Measurements from ENCODE around the gene LRRC15. TPM values are rescaled to one million over a fixed set of nuclear protein-coding genes. Genes with fewer than 3 reads are reported as not detected.

LRRC15 gene
- total RNA-seq, 2 donors from 2014 or later = 0.11 TPM; not detected in 1

DNA sequence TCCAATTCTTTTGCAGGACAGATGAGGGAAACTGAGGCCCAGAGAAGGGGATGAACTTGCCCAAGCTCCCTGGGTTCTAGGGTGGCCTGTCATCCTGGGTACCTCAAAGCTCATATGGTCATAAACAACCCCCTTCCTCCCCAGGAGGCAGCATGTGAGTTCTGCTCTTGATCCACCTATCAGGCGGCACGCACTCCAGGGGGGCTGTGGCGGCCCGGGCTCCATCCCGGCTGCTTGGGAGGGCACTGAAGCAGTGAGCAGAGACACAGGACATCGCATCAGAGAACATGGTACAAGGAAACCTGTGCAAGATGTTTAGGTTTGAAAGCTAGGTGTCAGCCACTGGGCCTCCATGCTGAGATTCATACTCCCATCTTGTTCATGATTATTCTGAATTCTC lies 52.6 kb downstream of the LRRC15 start:
- Mint-ChIP-seq H3K36me3 (ENCODE audit: low read depth) (peaks cover 10% of the 10 kb centered on the region), H3K27ac (no peak overlapping the region), H3K4me1 (peaks cover 28% of the 10 kb centered on the region), H3K27me3 (ENCODE audit: insufficient read depth) (peaks cover 31% of the 10 kb centered on the region), H3K4me3 (no peak overlapping the region), H3K9me3 (peaks cover 37% of the 10 kb centered on the region)
- H3K36me3 ChIP-seq (ENCODE audit: control insufficient read depth, insufficient read depth, low read length) = no peaks in the 10 kb centered on the region
- peaks cover 23% of the 10 kb centered on the region for H3K27me3 ChIP-seq (ENCODE audit: control insufficient read depth, insufficient read depth, low read length, poor library complexity, severe bottlenecking)
- no peak for DNase-seq
- H3K27ac ChIP-seq (ENCODE audit: low read depth, low read length) = no peak overlapping the region
- no peak overlapping the region for H3K4me3 ChIP-seq (ENCODE audit: low read length)
- TF ChIP-seq, protein P1, sequence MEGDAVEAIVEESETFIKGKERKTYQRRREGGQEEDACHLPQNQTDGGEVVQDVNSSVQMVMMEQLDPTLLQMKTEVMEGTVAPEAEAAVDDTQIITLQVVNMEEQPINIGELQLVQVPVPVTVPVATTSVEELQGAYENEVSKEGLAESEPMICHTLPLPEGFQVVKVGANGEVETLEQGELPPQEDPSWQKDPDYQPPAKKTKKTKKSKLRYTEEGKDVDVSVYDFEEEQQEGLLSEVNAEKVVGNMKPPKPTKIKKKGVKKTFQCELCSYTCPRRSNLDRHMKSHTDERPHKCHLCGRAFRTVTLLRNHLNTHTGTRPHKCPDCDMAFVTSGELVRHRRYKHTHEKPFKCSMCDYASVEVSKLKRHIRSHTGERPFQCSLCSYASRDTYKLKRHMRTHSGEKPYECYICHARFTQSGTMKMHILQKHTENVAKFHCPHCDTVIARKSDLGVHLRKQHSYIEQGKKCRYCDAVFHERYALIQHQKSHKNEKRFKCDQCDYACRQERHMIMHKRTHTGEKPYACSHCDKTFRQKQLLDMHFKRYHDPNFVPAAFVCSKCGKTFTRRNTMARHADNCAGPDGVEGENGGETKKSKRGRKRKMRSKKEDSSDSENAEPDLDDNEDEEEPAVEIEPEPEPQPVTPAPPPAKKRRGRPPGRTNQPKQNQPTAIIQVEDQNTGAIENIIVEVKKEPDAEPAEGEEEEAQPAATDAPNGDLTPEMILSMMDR (conservative IDR thresholded peaks at IDR 0.05) = no peak
- 87 to 100% methylated on average over 2 to 6 of the region's 6 CpGs for WGBS, 2 experiments (ENCODE audit: insufficient coverage in 1 of 2, insufficient read length in 1 of 2)
- no peaks in the 10 kb centered on the region for H3K4me1 ChIP-seq (ENCODE audit: control insufficient read depth, insufficient read depth, low read length)
- H3K9ac ChIP-seq (ENCODE audit: extremely low read depth, low read length, poor library complexity, severe bottlenecking) = no peak overlapping the region
- H3K9me3 ChIP-seq (ENCODE audit: control insufficient read depth, low read length) = peaks cover 27% of the 10 kb centered on the region

DNA sequence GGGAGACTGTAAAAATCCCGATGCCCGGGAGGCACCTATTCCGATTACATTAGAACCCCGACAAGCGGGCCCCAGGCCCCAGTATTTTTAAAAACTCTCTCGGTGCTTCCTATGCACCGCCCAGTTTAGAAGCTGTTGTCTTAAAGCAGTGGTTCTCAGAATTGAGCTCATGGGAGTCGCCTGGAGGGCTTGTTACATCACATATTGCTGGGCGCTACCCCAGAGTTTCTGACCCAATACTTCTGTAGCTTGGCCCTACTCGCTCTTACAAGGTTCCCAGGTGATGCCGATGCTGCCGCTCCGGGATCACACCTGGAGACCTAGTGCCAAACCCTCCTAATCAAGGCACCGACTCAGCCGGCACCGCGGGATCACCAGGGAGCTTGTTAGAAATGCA lies 53.6 kb downstream of the LRRC15 start:
- TF ChIP-seq, protein P1 (conservative IDR thresholded peaks at IDR 0.05) = no peak
- H3K27ac Mint-ChIP-seq = no peak overlapping the region

DNA sequence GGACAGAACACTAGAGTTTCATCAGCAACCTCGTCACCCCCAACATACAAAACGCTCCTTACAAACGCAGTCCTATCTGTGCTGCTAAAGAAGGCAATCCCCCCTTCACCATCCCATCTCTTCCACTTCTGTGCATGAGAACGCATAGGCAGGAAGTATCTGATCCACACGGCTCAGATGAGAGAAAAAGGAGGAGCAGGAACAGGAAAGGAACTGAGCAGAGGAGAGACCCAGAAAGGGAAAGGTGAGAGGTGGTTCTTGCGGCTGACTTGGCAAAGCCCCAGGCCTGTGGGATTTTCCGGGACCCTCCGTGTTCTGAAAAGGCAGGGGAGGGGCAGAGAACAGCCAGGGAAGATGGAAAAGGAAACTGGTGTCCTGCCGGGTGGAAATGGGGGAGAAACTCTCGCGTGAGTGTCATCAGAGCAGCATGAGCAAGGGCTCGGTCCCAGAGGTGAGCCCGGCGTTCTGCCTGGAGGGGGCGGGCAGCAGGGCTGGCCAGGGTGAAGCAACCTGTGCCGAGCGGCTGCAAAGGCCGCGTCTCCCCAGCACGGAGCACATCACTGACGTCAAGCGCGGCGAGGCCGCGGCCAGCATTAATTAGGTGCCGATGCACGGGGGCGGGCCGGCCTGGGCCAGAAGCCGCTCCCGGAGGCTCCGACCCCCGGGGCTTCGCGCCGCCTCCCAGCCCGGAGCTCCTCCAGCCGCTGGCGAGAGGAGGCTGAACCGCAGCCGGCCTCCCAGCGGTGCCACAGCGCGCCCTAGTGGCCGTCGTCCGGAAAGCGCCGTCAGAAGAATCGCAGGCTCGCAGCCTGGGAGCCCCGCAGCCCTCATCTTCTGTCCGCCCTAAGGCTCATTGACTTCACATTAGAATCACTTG lies 54.2 kb downstream of the LRRC15 start:
- Mint-ChIP-seq H3K27me3 (ENCODE audit: insufficient read depth) (peaks cover 31% of the 10 kb centered on the region), H3K4me1 (peaks cover 21% of the 10 kb centered on the region), H3K4me3 (peak overlapping the region; percentile 49), H3K36me3 (ENCODE audit: low read depth) (peaks cover 10% of the 10 kb centered on the region), H3K9me3 (peaks cover 30% of the 10 kb centered on the region), H3K27ac (peak overlapping the region; percentile 79)
- Histone ChIP-seq H3K9me3 (ENCODE audit: control insufficient read depth, low read length) (peaks cover 27% of the 10 kb centered on the region), H3K4me1 (ENCODE audit: control insufficient read depth, insufficient read depth, low read length) (no peaks in the 10 kb centered on the region), H3K9ac (ENCODE audit: extremely low read depth, low read length, poor library complexity, severe bottlenecking) (no peak overlapping the region), H3K36me3 (ENCODE audit: control insufficient read depth, insufficient read depth, low read length) (no peaks in the 10 kb centered on the region), H3K27ac (ENCODE audit: low read depth, low read length) (no peak overlapping the region), H3K4me3 (ENCODE audit: low read length) (peak overlapping the region; percentile 73), H3K27me3 (ENCODE audit: control insufficient read depth, insufficient read depth, low read length, poor library complexity, severe bottlenecking) (peaks cover 23% of the 10 kb centered on the region)
- 9 to 10% methylated on average over 11 to 54 of the region's 54 CpGs for WGBS, 2 experiments (ENCODE audit: insufficient coverage in 1 of 2, insufficient read length in 1 of 2)
- DNase-seq = peak; percentile 97
- TF ChIP-seq, protein P1 (conservative IDR thresholded peaks at IDR 0.05) = peak; percentile 99

More for the DNA sequence above, 53.6 kb downstream of the LRRC15 start:
- WGBS, 2 experiments (ENCODE audit: insufficient coverage in 1 of 2, insufficient read length in 1 of 2) = 31 to 39% methylated on average over 14 to 17 of the region's 17 CpGs
- DNase-seq = no peak
- peaks cover 28% of the 10 kb centered on the region for H3K4me1 Mint-ChIP-seq
- peaks cover 37% of the 10 kb centered on the region for H3K9me3 Mint-ChIP-seq
- Histone ChIP-seq H3K4me3 (ENCODE audit: low read length) (peak overlapping the region; percentile 20), H3K36me3 (ENCODE audit: control insufficient read depth, insufficient read depth, low read length) (no peaks in the 10 kb centered on the region), H3K27me3 (ENCODE audit: control insufficient read depth, insufficient read depth, low read length, poor library complexity, severe bottlenecking) (peaks cover 23% of the 10 kb centered on the region), H3K27ac (ENCODE audit: low read depth, low read length) (no peak overlapping the region), H3K9me3 (ENCODE audit: control insufficient read depth, low read length) (peaks cover 27% of the 10 kb centered on the region), H3K9ac (ENCODE audit: extremely low read depth, low read length, poor library complexity, severe bottlenecking) (no peak overlapping the region), H3K4me1 (ENCODE audit: control insufficient read depth, insufficient read depth, low read length) (no peaks in the 10 kb centered on the region)
- peaks cover 31% of the 10 kb centered on the region for H3K27me3 Mint-ChIP-seq (ENCODE audit: insufficient read depth)
- peak overlapping the region; percentile 49 for H3K4me3 Mint-ChIP-seq
- peaks cover 10% of the 10 kb centered on the region for H3K36me3 Mint-ChIP-seq (ENCODE audit: low read depth)

All from endodermal cell (in vitro differentiated cells).